Keratinocyte (primary cell): ENCODE data around the gene THBS4.

ENCODE experiments used
- CTCF ChIP-seq, 3 experiments: IDR thresholded peaks in 1 of 3; conservative IDR thresholded peaks in 1 of 3; optimal IDR thresholded peaks in 1 of 3; 2 replicates in 2 of 3; 3 replicates in 1 of 3; pipeline versions ENCODE3 to v1.5.1; 2011; ENCODE audit warnings: low read length in 3 of 3, mild to moderate bottlenecking in 3 of 3, moderate library complexity in 2 of 3, control low read depth in 1 of 3, inconsistent platforms in 1 of 3; ENCODE audit not compliant: insufficient read depth in 2 of 3; ENCODE audit errors: extremely low read depth in 1 of 3
- EZH2 ChIP-seq: IDR thresholded peaks from one replicate; pipeline ENCODE4 v1.6.1; 2012; ENCODE audit warnings: inconsistent platforms, mild to moderate bottlenecking, low read length, moderate library complexity

GRCh38 chr5:80125022-80125961 lies 90.1 kb downstream of the THBS4 start:
- TF ChIP-seq CTCF (optimal IDR thresholded peaks at IDR 0.05 in 1 of 3, IDR thresholded peaks at IDR 0.05 in 1 of 3, conservative IDR thresholded peaks at IDR 0.05 in 1 of 3; ENCODE audit: extremely low read depth in 1 of 3, insufficient read depth in 2 of 3, low read length in 3 of 3) (no peak), EZH2 (no peak)
